Measurements from ENCODE around the gene MAPRE3. TPM values are rescaled to one million over a fixed set of nuclear protein-coding genes. Genes with fewer than 3 reads are reported as not detected.

Gene MAPRE3
- total RNA-seq, 1 experiment from 2014 or later: 10.3 TPM

- Mint-ChIP-seq H3K27me3 (ENCODE audit: low read depth) (no peaks in the 10 kb centered on the region), H3K4me1 (peaks cover 18% of the 10 kb centered on the region), H3K9me3 (no peaks in the 10 kb centered on the region), H3K36me3 (no peaks in the 10 kb centered on the region), H3K27ac (no peak overlapping the region), H3K4me3 (no peak overlapping the region)
- ChIA-PET POLR2A (no interaction called here), CTCF (interaction anchor here (0.7 to 2.1 kb wide), 5 partner anchors 16 to 46 kb away, joined by 4 to 9 read pairs (median 5); no protein-coding TSS in a partner anchor)
- TF ChIP-seq KAT7 (CRISPR knock-in tag; IDR thresholded peaks at IDR 0.05; ENCODE audit: borderline replicate concordance) (no peak), CBFB (CRISPR knock-in tag; IDR thresholded peaks at IDR 0.05; ENCODE audit: low read depth) (no peak), E2F4 (CRISPR knock-in tag; IDR thresholded peaks at IDR 0.05; ENCODE audit: borderline replicate concordance, low read depth) (no peak), NFE2L1 (CRISPR knock-in tag; IDR thresholded peaks at IDR 0.05) (no peak), PRRX2 (CRISPR knock-in tag; IDR thresholded peaks at IDR 0.05) (no peak), ETV6 (CRISPR knock-in tag; IDR thresholded peaks at IDR 0.05) (no peak), CDX4 (CRISPR knock-in tag; IDR thresholded peaks at IDR 0.05; ENCODE audit: borderline replicate concordance) (no peak), NFATC4 (CRISPR knock-in tag; IDR thresholded peaks at IDR 0.05) (no peak), EMX1 (CRISPR knock-in tag; IDR thresholded peaks at IDR 0.05) (no peak), CREM (CRISPR knock-in tag; IDR thresholded peaks at IDR 0.05) (no peak), FOXP4 (CRISPR knock-in tag; IDR thresholded peaks at IDR 0.05) (no peak), ZMAT4 (CRISPR knock-in tag; IDR thresholded peaks at IDR 0.05) (no peak), ATF6 (CRISPR knock-in tag; IDR thresholded peaks at IDR 0.05) (no peak), ZNF219 (CRISPR knock-in tag; IDR thresholded peaks at IDR 0.05; ENCODE audit: borderline replicate concordance) (no peak), HMGA2 (CRISPR knock-in tag; IDR thresholded peaks at IDR 0.05) (no peak), FOXK1 (CRISPR knock-in tag; IDR thresholded peaks at IDR 0.05) (no peak), USF1 (CRISPR knock-in tag; IDR thresholded peaks at IDR 0.05) (no peak), ZNF416 (CRISPR knock-in tag; IDR thresholded peaks at IDR 0.05) (no peak)
- no peak for DNase-seq (ENCODE audit: low spot score)
- no peak for ATAC-seq
Observed at GRCh38 chr2:26978061-26978596, 7.7 kb downstream of the MAPRE3 start.

GRCh38 chr2:26979741-26980140 is 9.3 kb downstream of the MAPRE3 start:
- Mint-ChIP-seq H3K9me3 (no peaks in the 10 kb centered on the region), H3K4me3 (no peak overlapping the region), H3K27ac (no peak overlapping the region), H3K27me3 (ENCODE audit: low read depth) (no peaks in the 10 kb centered on the region), H3K4me1 (peaks cover 13% of the 10 kb centered on the region), H3K36me3 (no peaks in the 10 kb centered on the region)
- ChIA-PET POLR2A (no interaction called here), CTCF (interaction anchor here (0.7 to 2.1 kb wide), 3 partner anchors 18 to 45 kb away, joined by 3 to 5 read pairs (median 5); no protein-coding TSS in a partner anchor)
- no peak for ATAC-seq
- no peak for DNase-seq (ENCODE audit: low spot score)
- no peak for TF ChIP-seq ZNF121 (CRISPR knock-in tag; IDR thresholded peaks at IDR 0.05)
- no peak for TF ChIP-seq NFE2L1 (CRISPR knock-in tag; IDR thresholded peaks at IDR 0.05)
- no peak for TF ChIP-seq E2F4 (CRISPR knock-in tag; IDR thresholded peaks at IDR 0.05; ENCODE audit: borderline replicate concordance, low read depth)
- no peak for TF ChIP-seq PRDM15 (CRISPR knock-in tag; IDR thresholded peaks at IDR 0.05)
- TF ChIP-seq, protein P1, sequence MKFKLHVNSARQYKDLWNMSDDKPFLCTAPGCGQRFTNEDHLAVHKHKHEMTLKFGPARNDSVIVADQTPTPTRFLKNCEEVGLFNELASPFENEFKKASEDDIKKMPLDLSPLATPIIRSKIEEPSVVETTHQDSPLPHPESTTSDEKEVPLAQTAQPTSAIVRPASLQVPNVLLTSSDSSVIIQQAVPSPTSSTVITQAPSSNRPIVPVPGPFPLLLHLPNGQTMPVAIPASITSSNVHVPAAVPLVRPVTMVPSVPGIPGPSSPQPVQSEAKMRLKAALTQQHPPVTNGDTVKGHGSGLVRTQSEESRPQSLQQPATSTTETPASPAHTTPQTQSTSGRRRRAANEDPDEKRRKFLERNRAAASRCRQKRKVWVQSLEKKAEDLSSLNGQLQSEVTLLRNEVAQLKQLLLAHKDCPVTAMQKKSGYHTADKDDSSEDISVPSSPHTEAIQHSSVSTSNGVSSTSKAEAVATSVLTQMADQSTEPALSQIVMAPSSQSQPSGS (CRISPR knock-in tag; IDR thresholded peaks at IDR 0.05; ENCODE audit: borderline replicate concordance, low read depth): no peak
- no peak for TF ChIP-seq SOX15 (CRISPR knock-in tag; IDR thresholded peaks at IDR 0.05)
- no peak for TF ChIP-seq OVOL2 (CRISPR knock-in tag; IDR thresholded peaks at IDR 0.05; ENCODE audit: borderline replicate concordance)

All from WTC11 (cell line).